NCI-H524 treated with DMSO at 0.1 percent for 48 hours (cell line): ENCODE measurements around the gene NMRAL1.
A peak's percentile ranks its signal among the peaks of the same experiment; 100 is the strongest.

Experiments
- DNase-seq: peaks from one replicate; lab custom pipeline; 2025; lab: John Stamatoyannopoulos, UW

Gene NMRAL1

GRCh38 chr16:4474192-4474961 is at the start of gene NMRAL1:
Gene NMRAL1 (minus strand): TSS chr16:4474625. CDS start chr16:4474132, 493 bp downstream.
- no peak for DNase-seq

GRCh38 chr16:4523686-4524085 is 49.3 kb upstream of the NMRAL1 start:
- no peak for DNase-seq

GRCh38 chr16:4522051-4522581 is 47.7 kb upstream of the NMRAL1 start:
- peak; percentile 88 for DNase-seq

- no peak for DNase-seq
Measured at GRCh38 chr16:4520913-4521312, 46.5 kb upstream of the NMRAL1 start.

- DNase-seq = no peak
Measured at GRCh38 chr16:4519274-4520058, 45.0 kb upstream of the NMRAL1 start.

- peak; percentile 17 for DNase-seq
Measured at GRCh38 chr16:4517812-4518680, 43.6 kb upstream of the NMRAL1 start.

GRCh38 chr16:4515611-4516233 is 41.3 kb upstream of the NMRAL1 start:
- no peak for DNase-seq

- DNase-seq = no peak
Measured at GRCh38 chr16:4514606-4515005, 40.2 kb upstream of the NMRAL1 start.

DNA sequence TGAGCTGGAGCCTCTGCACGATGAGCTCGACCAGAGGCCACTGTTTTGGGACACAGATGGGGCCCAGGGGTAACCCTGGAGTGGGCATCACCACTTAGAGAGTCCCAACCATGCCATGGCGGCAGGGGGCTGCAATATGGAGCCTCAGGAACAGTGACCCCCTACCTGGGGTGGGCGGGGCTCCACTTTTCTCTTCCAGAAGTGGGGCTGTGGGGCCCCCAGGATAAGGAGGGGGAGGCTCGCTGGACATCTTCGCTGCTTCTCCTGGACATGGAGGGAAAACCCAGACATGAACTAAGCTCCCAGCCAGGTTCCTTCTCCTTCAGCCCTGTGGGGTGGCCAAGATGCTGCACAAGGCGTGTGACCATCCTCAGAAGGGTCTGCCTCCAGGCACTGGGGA is 39.5 kb upstream of the NMRAL1 start:
- DNase-seq = no peak

DNA sequence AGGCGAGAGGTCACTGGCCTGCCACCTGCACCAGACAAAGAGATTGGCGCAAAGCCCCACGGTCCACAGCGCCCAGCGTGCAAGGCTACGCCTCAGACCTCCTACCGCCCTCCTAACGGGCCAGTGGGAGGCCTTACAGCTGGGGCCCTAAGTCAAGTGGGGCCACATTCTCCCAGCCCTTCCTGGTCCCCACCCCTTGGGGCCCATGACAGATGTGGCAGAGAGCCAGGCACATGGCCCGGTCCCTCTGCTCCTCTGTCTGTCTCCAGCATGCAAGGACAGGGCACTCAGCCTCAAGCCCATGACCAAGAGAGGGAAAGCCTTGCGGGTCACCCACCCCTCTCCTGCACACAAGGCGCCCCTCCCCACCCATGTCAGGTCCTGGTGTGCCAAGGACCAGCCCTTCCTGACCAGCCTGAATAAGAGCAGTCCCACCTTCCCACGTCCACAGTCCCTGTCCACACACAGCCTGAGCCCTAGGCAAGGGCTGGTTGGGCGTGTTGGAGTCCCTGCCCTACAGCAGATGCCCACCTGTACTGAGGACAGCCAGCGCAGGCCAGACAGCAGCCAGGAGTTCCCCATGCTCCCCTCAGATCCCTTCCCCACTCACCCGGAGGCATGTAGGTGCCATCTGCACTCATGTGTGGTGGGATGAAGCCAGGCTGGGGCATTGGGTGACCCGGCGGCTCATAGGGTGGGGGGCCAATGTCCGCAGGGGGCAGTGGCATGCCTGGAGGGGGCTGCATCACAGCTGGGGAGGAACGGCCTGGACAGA is 38.8 kb upstream of the NMRAL1 start:
- DNase-seq = no peak

GRCh38 chr16:4512473-4512872 is 38.0 kb upstream of the NMRAL1 start:
- DNase-seq = no peak

DNA sequence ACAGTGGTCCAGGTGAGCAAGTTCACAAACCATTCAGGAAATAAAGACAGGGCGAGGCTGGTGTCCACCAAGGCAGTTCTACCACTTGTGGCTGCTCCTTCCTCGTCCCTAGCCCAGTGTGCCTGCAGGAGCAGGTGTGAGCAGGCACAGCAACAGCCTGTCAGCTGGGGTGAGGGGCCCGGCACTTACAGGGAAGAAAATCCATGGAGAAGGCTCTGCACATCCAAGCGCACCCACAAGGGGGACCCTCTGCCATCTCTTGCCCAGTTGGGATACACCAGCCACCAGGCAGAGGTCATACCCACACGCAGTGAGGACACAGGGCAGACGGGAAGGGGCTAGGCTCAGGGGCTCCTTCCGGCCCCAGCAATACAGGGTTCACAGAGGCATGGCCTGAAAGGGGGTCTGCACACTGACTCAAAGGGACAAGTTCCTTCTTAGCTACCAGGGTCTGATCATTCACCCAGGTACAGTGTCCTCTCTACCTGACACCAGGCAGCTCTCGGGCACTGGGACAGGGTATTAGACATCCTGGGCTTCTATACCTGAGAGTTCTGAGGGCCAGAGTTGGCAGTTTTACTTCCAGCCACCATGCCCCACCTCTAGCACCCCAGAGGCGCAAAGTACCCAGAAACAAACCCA is 37.1 kb upstream of the NMRAL1 start:
- peak; percentile 58 for DNase-seq

DNA sequence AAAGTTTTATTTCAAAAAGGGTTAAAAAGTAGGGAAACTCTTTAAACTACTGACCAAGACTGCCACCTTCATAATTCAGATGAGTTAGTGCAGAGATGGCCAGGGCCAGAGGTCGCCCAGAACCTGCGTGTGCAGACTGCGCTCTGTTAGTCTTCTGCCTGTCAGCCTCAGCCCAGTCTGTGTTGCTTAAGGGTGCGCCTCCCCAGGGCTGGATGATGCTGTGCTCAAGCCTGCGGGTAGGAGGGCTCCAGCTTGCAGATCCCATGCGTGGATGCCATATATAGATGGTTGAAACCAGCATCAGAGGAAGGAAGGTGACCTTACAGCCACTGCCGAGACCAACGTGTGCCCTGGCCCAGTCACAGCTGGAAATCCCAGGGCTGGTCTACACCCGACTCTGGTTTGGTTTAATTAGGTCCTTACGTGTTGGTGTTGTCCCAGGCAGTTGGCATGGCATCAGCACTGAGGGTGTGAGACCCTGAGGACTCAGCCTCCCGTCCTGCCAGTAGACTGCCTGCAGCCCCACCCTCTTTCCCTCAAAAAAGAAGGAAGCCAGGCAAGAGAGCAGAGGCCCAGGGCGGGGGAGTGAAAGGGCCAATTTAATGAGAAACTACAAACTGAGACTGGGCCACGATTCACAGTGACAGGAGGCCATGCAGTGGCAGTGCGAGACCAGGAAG is 36.5 kb upstream of the NMRAL1 start:
- no peak for DNase-seq

DNA sequence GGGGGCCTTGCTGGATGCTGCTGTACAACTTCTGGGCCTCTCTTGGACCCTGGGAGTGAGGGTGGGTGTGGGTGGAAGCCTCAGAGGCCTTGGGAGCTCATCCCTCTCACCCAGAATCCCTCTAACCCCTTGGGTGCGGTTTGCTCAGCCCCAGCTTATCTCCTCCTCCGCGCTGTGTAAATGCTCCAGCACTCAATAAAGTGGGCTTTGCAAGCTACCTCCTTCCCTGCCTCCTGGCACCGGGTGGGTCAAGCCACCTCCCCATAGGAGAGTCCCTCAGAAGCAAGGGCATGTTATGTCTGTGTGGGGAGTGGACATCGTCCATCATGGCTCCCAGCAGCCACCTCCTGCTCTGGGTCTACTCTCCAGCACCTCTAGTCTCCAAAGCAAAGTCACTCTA is 35.7 kb upstream of the NMRAL1 start:
- no peak for DNase-seq

GRCh38 chr16:4509420-4509819 is 35.0 kb upstream of the NMRAL1 start:
- DNase-seq = no peak

- no peak for DNase-seq
Measured at GRCh38 chr16:4508806-4509205, 34.4 kb upstream of the NMRAL1 start.

DNA sequence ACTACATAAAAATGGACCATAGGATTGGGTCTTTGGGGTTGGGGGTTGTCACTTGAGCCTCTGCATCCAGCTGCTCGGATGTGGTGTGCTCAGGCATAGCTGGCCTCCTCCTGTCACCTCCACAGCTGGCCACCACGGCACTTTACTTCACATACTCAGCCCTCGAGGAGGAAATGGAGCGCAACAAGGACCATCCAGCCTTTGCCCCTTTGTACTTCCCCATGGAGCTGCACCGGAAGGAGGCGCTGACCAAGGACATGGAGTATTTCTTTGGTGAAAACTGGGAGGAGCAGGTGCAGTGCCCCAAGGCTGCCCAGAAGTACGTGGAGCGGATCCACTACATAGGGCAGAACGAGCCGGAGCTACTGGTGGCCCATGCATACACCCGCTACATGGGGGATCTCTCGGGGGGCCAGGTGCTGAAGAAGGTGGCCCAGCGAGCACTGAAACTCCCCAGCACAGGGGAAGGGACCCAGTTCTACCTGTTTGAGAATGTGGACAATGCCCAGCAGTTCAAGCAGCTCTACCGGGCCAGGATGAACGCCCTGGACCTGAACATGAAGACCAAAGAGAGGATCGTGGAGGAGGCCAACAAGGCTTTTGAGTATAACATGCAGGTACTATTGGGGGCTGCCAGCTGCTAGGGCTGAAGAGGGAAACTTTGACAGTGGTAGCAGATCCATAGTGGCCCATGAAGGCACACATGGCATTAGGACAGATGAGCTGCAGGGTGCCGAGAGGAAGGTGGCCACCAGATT is 33.3 kb upstream of the NMRAL1 start:
- no peak for DNase-seq

DNA sequence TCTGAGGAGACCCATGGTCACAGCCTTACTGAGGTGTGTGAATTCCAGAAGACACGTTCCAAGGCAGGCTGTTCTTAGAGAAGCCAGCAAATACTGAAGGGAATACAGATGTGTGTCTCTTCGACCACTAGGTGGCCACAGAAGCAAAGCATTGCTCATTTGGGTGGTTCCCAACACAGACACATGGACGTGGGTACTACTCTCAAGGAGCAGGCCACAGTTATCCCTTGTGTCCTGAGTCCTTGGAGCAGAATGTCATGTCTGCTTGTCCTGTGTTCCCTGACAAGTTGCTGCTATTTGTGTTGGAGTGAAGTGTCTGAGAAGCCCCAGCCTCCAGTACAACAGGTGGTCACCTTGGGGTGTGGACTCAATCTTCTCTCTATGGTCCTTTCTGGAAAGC is 32.0 kb upstream of the NMRAL1 start:
- no peak for DNase-seq
